Measurements from ENCODE around the gene KIFC3.
"Not testable (repeated sequence)": the region's sequence is repeated elsewhere in the genome, so short reads cannot be mapped to it uniquely, and the experiment has no call there.

The KIFC3 gene

GRCh38 chr16:57803134-57803990, 1.1 kb upstream of the KIFC3 start:
- DNase-seq (ENCODE audit: low read depth in 2 of 2), result no peak

GRCh38 chr16:57801809-57802340, 416 bp downstream of the KIFC3 start:
- no peak for DNase-seq (ENCODE audit: low read depth in 2 of 2)

GRCh38 chr16:57801098-57801808, 1.0 kb downstream of the KIFC3 start:
- DNase-seq (ENCODE audit: low read depth in 2 of 2), result no peak

- DNase-seq (ENCODE audit: low read depth in 2 of 2), result no peak
Observed at GRCh38 chr16:57800200-57801097, 1.8 kb downstream of the KIFC3 start.

- no peak for DNase-seq (ENCODE audit: low read depth in 2 of 2)
Observed at GRCh38 chr16:57799600-57800199, 2.6 kb downstream of the KIFC3 start.

GRCh38 chr16:57798953-57799599, 3.2 kb downstream of the KIFC3 start:
- DNase-seq (ENCODE audit: low read depth in 2 of 2), result no peak

GRCh38 chr16:57798267-57798810, 4.0 kb downstream of the KIFC3 start:
- DNase-seq (ENCODE audit: low read depth in 2 of 2), result no peak

- no peak for DNase-seq (ENCODE audit: low read depth in 2 of 2)
Observed at GRCh38 chr16:57797526-57798266, 4.6 kb downstream of the KIFC3 start.

- DNase-seq (ENCODE audit: low read depth in 2 of 2), result no peak
Observed at GRCh38 chr16:57797216-57797525, 5.1 kb downstream of the KIFC3 start.

- not testable (repeated sequence) for DNase-seq (ENCODE audit: low read depth in 2 of 2)
Observed at GRCh38 chr16:57796014-57796413, 6.3 kb downstream of the KIFC3 start.

- DNase-seq (ENCODE audit: low read depth in 2 of 2), result no peak
Observed at GRCh38 chr16:57795431-57795878, 6.8 kb downstream of the KIFC3 start.

- no peak for DNase-seq (ENCODE audit: low read depth in 2 of 2)
Observed at GRCh38 chr16:57794849-57795430, 7.4 kb downstream of the KIFC3 start.

GRCh38 chr16:57791893-57792461, 10.3 kb downstream of the KIFC3 start:
- no peak for DNase-seq (ENCODE audit: low read depth in 2 of 2)

GRCh38 chr16:57791195-57791892, 10.9 kb downstream of the KIFC3 start:
- no peak for DNase-seq (ENCODE audit: low read depth in 2 of 2)

GRCh38 chr16:57788951-57789350, 13.3 kb downstream of the KIFC3 start:
- DNase-seq (ENCODE audit: low read depth in 2 of 2), result no peak

- DNase-seq (ENCODE audit: low read depth in 2 of 2), result no peak
Observed at GRCh38 chr16:57788252-57788841, 13.9 kb downstream of the KIFC3 start.

- DNase-seq (ENCODE audit: low read depth in 2 of 2), result no peak
Observed at GRCh38 chr16:57787519-57787905, 14.8 kb downstream of the KIFC3 start.

Data from stimulated activated CD8-positive, alpha-beta memory T cell treated with anti-CD3 and anti-CD28 coated beads, Interleukin-15, amount 100 ng/mL, for 48 hours (primary cell).